ENCODE data around the gene TFB2M. TPM values are rescaled to one million over a fixed set of nuclear protein-coding genes. Genes with fewer than 3 reads are reported as not detected.

The TFB2M gene
- total RNA-seq, 1 experiment from 2014 or later = 27.7 TPM

GRCh38 chr1:246512230-246512629 lies 53.8 kb downstream of the TFB2M start:
- no peak overlapping the region for H4K5ac ChIP-seq (ENCODE audit: insufficient read length, low read depth, low read length)
- no peak overlapping the region for H3T11ph ChIP-seq (ENCODE audit: low read length)
- no peak overlapping the region for H3K27ac ChIP-seq (ENCODE audit: insufficient read length, low read depth, low read length)
- H2BK120ac ChIP-seq (ENCODE audit: low read depth, low read length, poor library complexity, severe bottlenecking) = no peak overlapping the region
- no peak overlapping the region for H3K4ac ChIP-seq (ENCODE audit: low read depth, low read length)
- H3K23me2 ChIP-seq (ENCODE audit: insufficient read length, low read depth, low read length, poor library complexity, severe bottlenecking) = no peaks in the 10 kb centered on the region
- WGBS (ENCODE audit: extremely low coverage, insufficient read length, low lambda C conversion rate) = no CpG with 5 or more reads among the region's 7 CpGs
- H4K20me1 ChIP-seq (ENCODE audit: control insufficient read depth, insufficient read depth, insufficient read length) = no peaks in the 10 kb centered on the region
- no peak overlapping the region for H2BK20ac ChIP-seq (ENCODE audit: low read depth, low read length, poor library complexity, severe bottlenecking)
- no peaks in the 10 kb centered on the region for H3K79me2 ChIP-seq (ENCODE audit: insufficient read depth, low read length)
- no peak overlapping the region for H3K14ac ChIP-seq (ENCODE audit: insufficient read depth, low read length)
- no peak overlapping the region for H3K4me3 Mint-ChIP-seq
- no peak overlapping the region for H3K56ac ChIP-seq (ENCODE audit: insufficient read length, low read depth, low read length)
- TF ChIP-seq CTCF (conservative IDR thresholded peaks at IDR 0.05) = no peak
- no peak overlapping the region for H2BK12ac ChIP-seq (ENCODE audit: insufficient read length, low read depth, low read length)
- H4K8ac ChIP-seq (replicated peaks; ENCODE audit: insufficient read length, low read depth, low read length) = no peak overlapping the region
- H3K4me1 ChIP-seq (ENCODE audit: insufficient read depth, low read length) = no peaks in the 10 kb centered on the region
- peaks cover 5% of the 10 kb centered on the region for H3K27me3 Mint-ChIP-seq (ENCODE audit: low read depth)
- no peak overlapping the region for H4K91ac ChIP-seq (ENCODE audit: insufficient read length, low read depth, low read length)
- H2AFZ ChIP-seq (ENCODE audit: low read length) = no peak overlapping the region
- no peak overlapping the region for H3K4me2 ChIP-seq (ENCODE audit: insufficient read depth, insufficient read length, low read length)
- no peak overlapping the region for H3K23ac ChIP-seq (ENCODE audit: insufficient read length, low read depth, low read length)
- peaks cover 30 to 32% of the 10 kb centered on the region in 2 experiments for H3K9me3 Mint-ChIP-seq
- no peak overlapping the region for H2BK15ac ChIP-seq (ENCODE audit: low read depth, low read length)
- no peak overlapping the region for H3K18ac ChIP-seq (ENCODE audit: insufficient read length, low read depth, low read length)
- H3K27ac Mint-ChIP-seq = no peak overlapping the region
- H3K79me1 ChIP-seq (ENCODE audit: insufficient read depth, low read depth, low read length, poor library complexity, severe bottlenecking) = no peaks in the 10 kb centered on the region
- DNase-seq = no peak
- H2BK5ac ChIP-seq (ENCODE audit: insufficient read length, low read length) = no peak overlapping the region
- no peak overlapping the region for H2AK5ac ChIP-seq (ENCODE audit: insufficient read length, low read length)
- H3K9ac ChIP-seq (ENCODE audit: extremely low read depth, insufficient read length, low read length) = no peak overlapping the region
- peaks cover 5% of the 10 kb centered on the region for H3K9me3 ChIP-seq (ENCODE audit: control insufficient read depth, low read depth, low read length)
- no peaks in the 10 kb centered on the region for H3K27me3 ChIP-seq (ENCODE audit: insufficient read depth, low read length)
- peaks cover 2 to 4% of the 10 kb centered on the region in 2 experiments; a peak in 1 of 4 replicates for H3K4me1 Mint-ChIP-seq
- H3K36me3 Mint-ChIP-seq (ENCODE audit: insufficient read depth in 1 of 3, low read depth in 3 of 3) = peaks cover 3 to 10% (median 3%) of the 10 kb centered on the region in 3 experiments; a peak in 2 of 7 replicates

Measured in H9 (cell line).